Esophagus muscularis mucosa (tissue), 4 donors: Measurements from ENCODE around the gene SH3PXD2A. TPM values are rescaled to one million over a fixed set of nuclear protein-coding genes. Genes with fewer than 3 reads are reported as not detected.

Experiments
- DNase-seq: peaks from one replicate; pipeline ENCODE4 v3.0.0-alpha.2; 2017; ENCODE audit errors: extremely low spot score
- H3K27ac ChIP-seq, 4 donors: fragments of 200-600 bp; sonication (generic); replicated peaks in 1 of 4; 1 replicate in 3 of 4; 2 replicates in 1 of 4; pipeline ENCODE4 v1.5.1; 2016 to 2019; ENCODE audit warnings: mild to moderate bottlenecking in 1 of 4
- H3K27me3 ChIP-seq, 4 donors: fragments of 200-600 bp; sonication (generic); one replicate each; pipeline versions ENCODE4 v1.5.1 to v1.6.0; 2016 to 2019
- H3K36me3 ChIP-seq, 4 donors: fragments of 200-600 bp; sonication (generic); one replicate each; pipeline ENCODE4 v1.5.1; 2016 to 2019
- H3K4me1 ChIP-seq, 4 donors: fragments of 200-600 bp; sonication (generic); one replicate each; pipeline ENCODE4 v1.5.1; 2016 to 2019
- H3K4me3 ChIP-seq, 4 donors: fragments of 200-600 bp; sonication (generic); 1 replicate in 2 of 4; 2 replicates in 2 of 4; pipeline ENCODE4 v1.5.1; 2016 to 2019; ENCODE audit warnings: mild to moderate bottlenecking in 4 of 4, moderate library complexity in 1 of 4
- H3K9me3 ChIP-seq, 4 donors: fragments of 200-600 bp; sonication (generic); 1 replicate in 3 of 4; 2 replicates in 1 of 4; pipeline ENCODE4 v1.5.1; 2016 to 2019
- EP300 ChIP-seq: sonication (generic); formaldehyde crosslinking; IDR thresholded peaks from one replicate; pipeline ENCODE4 v1.6.1; 2017; ENCODE audit warnings: antibody characterized with exemption
- POLR2A ChIP-seq: fragments of 450-650 bp; IDR thresholded peaks from one replicate; pipeline ENCODE4 v1.6.1; 2017; ENCODE audit warnings: antibody characterized with exemption, moderate library complexity, mild to moderate bottlenecking, low read depth
- POLR2AphosphoS5 ChIP-seq, 2 donors: sonication (generic); formaldehyde crosslinking; IDR thresholded peaks; one replicate each; pipeline ENCODE4 v1.6.1; 2017; ENCODE audit warnings: antibody characterized with exemption in 2 of 2
- WGBS: methylation state at CpG from one replicate; pipeline ENCODE4 v1.1.5; 2018; 5-methylcytosine and 5-hydroxymethylcytosine counted together
- intact Hi-C: fragments of 100-400 bp; cut with DNase I; formaldehyde crosslinking; loops from one replicate; pipeline ENCODE4 v1.15.1; 2023
- total RNA-seq, 4 donors: library from RNA; depleted of rRNA; stranded (reverse); fragments of >200 nt; gene quantifications; one replicate each; pipeline versions ENCODE4 v1.1.0 to v1.2.1, GENCODE V29; 2016
- TF ChIP-seq, protein P1 (sequence below), 3 experiments: fragments of 200-600 bp in 2 of 3; fragments of 450-650 bp in 1 of 3; sonication (generic) in 2 of 3; IDR thresholded peaks; one replicate each; pipeline ENCODE4 v1.5.1; 2017 to 2019; ENCODE audit warnings: antibody characterized with exemption in 3 of 3, mild to moderate bottlenecking in 2 of 3, moderate library complexity in 1 of 3

The SH3PXD2A gene
- total RNA-seq, 4 donors from 2014 or later, result 30.5 to 69.3 (median 40.0) TPM

DNA sequence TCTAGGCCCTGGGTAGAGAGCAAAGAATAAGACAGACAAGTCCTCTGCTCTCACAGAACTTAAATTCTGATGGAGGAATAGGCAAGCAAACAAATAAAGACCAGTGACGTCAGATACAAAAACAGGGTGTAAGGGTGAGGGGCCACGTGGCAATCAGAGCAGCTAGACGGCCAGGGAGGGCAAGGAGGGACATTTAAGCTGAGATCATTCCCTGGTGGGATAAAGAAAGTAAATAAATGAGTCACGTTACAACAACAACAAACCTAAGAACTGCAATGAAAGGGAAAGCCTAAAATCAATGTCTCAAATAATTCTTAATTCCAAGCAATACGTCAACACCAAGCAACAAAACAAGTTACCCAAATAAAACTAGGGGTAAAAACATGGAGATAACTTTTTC is 40.8 kb upstream of the SH3PXD2A start:
- H3K9me3 ChIP-seq, result no peaks in the 10 kb centered on the region
- peaks cover 30 to 38% (median 34%) of the 10 kb centered on the region in 4 donors for H3K4me1 ChIP-seq
- H3K27ac ChIP-seq, result peak overlapping the region; percentile 58 to 74 (median 66)
- 75% methylated on average over 5 of the region's 5 CpGs for WGBS
- no peak for DNase-seq
- H3K36me3 ChIP-seq, result peaks cover 24 to 64% (median 51%) of the 10 kb centered on the region in 4 donors
- no peaks in the 10 kb centered on the region for H3K27me3 ChIP-seq
- TF ChIP-seq POLR2AphosphoS5 (IDR thresholded peaks at IDR 0.05), result no peak
- TF ChIP-seq, protein P1, sequence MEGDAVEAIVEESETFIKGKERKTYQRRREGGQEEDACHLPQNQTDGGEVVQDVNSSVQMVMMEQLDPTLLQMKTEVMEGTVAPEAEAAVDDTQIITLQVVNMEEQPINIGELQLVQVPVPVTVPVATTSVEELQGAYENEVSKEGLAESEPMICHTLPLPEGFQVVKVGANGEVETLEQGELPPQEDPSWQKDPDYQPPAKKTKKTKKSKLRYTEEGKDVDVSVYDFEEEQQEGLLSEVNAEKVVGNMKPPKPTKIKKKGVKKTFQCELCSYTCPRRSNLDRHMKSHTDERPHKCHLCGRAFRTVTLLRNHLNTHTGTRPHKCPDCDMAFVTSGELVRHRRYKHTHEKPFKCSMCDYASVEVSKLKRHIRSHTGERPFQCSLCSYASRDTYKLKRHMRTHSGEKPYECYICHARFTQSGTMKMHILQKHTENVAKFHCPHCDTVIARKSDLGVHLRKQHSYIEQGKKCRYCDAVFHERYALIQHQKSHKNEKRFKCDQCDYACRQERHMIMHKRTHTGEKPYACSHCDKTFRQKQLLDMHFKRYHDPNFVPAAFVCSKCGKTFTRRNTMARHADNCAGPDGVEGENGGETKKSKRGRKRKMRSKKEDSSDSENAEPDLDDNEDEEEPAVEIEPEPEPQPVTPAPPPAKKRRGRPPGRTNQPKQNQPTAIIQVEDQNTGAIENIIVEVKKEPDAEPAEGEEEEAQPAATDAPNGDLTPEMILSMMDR (IDR thresholded peaks at IDR 0.05), result no peak
- no peak for TF ChIP-seq POLR2A
- TF ChIP-seq EP300, result no peak
- intact Hi-C loops, result no loop called here
- H3K4me3 ChIP-seq, result no peak overlapping the region

DNA sequence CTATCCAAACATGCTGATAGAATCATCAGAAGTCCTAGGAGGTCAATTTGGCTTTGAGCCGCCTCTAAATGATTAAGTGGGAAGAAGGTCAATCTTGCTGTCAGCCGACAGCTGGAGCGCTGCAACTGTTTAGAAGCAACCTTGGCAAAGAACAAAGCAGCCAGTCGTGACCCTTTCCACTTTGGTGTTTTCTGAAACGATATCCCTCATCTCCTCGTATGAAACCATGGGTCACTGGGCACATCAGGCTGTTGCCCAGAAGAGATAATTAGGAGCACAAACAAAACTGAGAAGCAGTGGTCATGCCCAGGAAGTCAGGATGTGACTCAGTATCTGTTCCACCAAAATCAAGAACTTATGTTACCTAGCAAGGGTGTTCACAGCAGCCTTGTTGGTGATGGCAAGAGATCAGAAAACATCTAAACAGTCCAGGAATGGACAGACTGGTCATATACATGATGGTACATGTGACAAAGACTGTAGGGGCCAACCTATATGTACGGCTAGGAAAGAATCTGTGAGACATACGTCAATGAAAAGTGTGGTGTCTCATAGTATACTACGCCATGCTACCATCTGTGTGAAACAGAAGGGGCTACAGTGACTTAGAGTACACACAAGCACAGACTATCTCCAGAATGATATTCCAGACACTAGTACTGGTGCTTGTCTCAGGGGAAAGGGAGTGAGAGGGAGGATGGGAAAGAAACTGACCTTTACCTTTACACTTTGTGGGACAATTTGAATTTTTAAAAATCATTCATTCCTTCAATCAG is 40.2 kb upstream of the SH3PXD2A start:
- H3K36me3 ChIP-seq, result peaks cover 24 to 70% (median 56%) of the 10 kb centered on the region in 4 donors
- intact Hi-C loops, result no loop called here
- no peak for DNase-seq

DNA sequence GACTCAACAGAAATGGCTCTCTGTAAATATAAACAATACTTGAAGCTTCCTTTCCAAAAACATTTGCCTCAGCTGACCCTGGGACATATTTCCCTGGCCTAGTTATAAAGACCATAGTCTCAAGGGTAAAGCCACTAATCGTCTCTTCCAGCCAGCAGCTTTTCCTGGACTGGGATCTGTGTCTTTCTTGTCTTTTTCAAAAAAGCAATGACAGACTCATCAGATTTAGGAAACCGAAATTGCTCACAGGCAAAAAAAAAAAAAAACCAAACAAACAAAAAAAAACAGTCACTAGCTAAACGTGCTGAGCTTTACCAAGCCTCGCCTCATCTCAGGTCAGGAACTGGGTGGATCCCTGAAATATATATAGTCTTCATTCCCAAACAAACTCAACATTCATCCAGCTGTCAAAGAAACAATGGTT is 39.1 kb upstream of the SH3PXD2A start:
- no peaks in the 10 kb centered on the region for H3K27me3 ChIP-seq
- intact Hi-C loops, result no loop called here
- H3K9me3 ChIP-seq, result no peaks in the 10 kb centered on the region
- TF ChIP-seq POLR2AphosphoS5 (IDR thresholded peaks at IDR 0.05), result peak in 1 of 2 donors; percentile 12
- TF ChIP-seq EP300, result no peak
- H3K4me1 ChIP-seq, result peaks cover 30 to 53% (median 36%) of the 10 kb centered on the region in 4 donors
- WGBS, result 32% methylated on average over 4 of the region's 4 CpGs
- peak overlapping the region; percentile 58 to 74 (median 66) for H3K27ac ChIP-seq
- peaks cover 23 to 66% (median 51%) of the 10 kb centered on the region in 4 donors for H3K36me3 ChIP-seq
- DNase-seq, result no peak
- H3K4me3 ChIP-seq, result no peak overlapping the region

More for the DNA sequence above, 40.2 kb upstream of the SH3PXD2A start:
- WGBS, result 48% methylated on average over 9 of the region's 9 CpGs
- H3K4me3 ChIP-seq, result no peak overlapping the region
- H3K27ac ChIP-seq, result peak overlapping the region; percentile 58 to 74 (median 66)
- TF ChIP-seq, protein P1 (IDR thresholded peaks at IDR 0.05), result no peak
- TF ChIP-seq POLR2A (no peak), EP300 (no peak), POLR2AphosphoS5 (IDR thresholded peaks at IDR 0.05) (peak in 1 of 2 donors; percentile 42)
- H3K9me3 ChIP-seq, result no peaks in the 10 kb centered on the region
- peaks cover 30 to 41% (median 34%) of the 10 kb centered on the region in 4 donors for H3K4me1 ChIP-seq
- H3K27me3 ChIP-seq, result no peaks in the 10 kb centered on the region

DNA sequence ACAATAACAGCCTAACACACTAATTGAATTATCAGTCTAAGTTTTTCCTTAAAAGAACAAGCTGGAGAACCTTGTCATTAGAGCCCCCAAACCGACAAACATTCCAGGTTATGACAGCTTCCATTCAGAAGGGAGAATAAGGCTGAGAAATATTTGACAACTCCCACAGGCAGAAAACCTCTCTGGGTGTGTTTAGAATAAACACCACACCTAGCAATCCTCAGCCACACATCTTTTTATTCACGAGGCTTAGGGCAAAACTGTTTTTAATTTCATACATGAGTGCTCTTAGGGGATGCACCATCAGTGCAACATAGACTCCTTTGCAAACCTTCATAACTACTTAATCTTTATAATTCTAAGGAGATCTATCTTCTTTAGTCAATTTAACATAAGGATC is 38.4 kb upstream of the SH3PXD2A start:
- peak overlapping the region; percentile 58 to 74 (median 66) for H3K27ac ChIP-seq
- TF ChIP-seq POLR2A (no peak), POLR2AphosphoS5 (IDR thresholded peaks at IDR 0.05) (no peak), EP300 (no peak)
- TF ChIP-seq, protein P1 (IDR thresholded peaks at IDR 0.05), result no peak
- peaks cover 36 to 59% (median 42%) of the 10 kb centered on the region in 4 donors for H3K4me1 ChIP-seq
- no peak overlapping the region for H3K4me3 ChIP-seq
- intact Hi-C loops, result no loop called here
- H3K36me3 ChIP-seq, result peaks cover 17 to 60% (median 47%) of the 10 kb centered on the region in 4 donors
- H3K27me3 ChIP-seq, result no peaks in the 10 kb centered on the region
- H3K9me3 ChIP-seq, result no peaks in the 10 kb centered on the region
- 44% methylated on average over 2 of the region's 2 CpGs for WGBS
- DNase-seq, result no peak

DNA sequence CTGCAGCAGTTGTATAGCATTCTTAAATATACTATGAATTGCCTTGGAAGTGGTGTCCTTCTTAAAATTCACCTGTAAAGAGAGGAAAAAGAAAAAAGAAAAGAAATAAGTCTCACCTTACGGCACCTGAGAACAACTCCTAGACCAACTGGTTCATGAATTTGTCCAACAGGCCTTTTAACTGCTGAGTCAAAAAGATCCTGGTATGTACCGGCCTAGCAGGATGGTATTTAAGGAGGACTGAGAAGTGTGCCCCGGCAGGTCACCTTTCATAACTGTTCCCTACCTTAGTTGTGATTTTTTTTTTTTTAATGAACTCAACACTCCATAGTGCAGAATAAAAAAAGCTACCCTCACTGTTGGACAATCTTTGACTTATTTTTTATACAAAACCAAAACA is 36.8 kb upstream of the SH3PXD2A start:
- Histone ChIP-seq H3K9me3 (no peaks in the 10 kb centered on the region), H3K27ac (no peak overlapping the region), H3K4me3 (no peak overlapping the region), H3K27me3 (no peaks in the 10 kb centered on the region), H3K4me1 (peaks cover 53 to 75% (median 57%) of the 10 kb centered on the region in 4 donors), H3K36me3 (peaks cover 2 to 48% (median 36%) of the 10 kb centered on the region in 4 donors)
- no peak for DNase-seq
- WGBS, result 95% methylated on average over 3 of the region's 3 CpGs
- TF ChIP-seq POLR2AphosphoS5 (IDR thresholded peaks at IDR 0.05) (no peak), EP300 (no peak), POLR2A (no peak)
- TF ChIP-seq, protein P1 (IDR thresholded peaks at IDR 0.05), result no peak
- intact Hi-C loops, result no loop called here
